Activated CD4-positive, alpha-beta T cell treated with anti-CD3 and anti-CD28 coated beads, Interleukin-10, Interleukin-2, amounts not matched to agents 100 ng/mL and 50 ng/mL, durations not matched to agents 16 hours and 8 hours (primary cell): ENCODE data around the gene RFX4.

Source experiments
- DNase-seq: peaks from one replicate; pipeline ENCODE4 v3.0.0-alpha.2; 2020

The RFX4 gene

GRCh38 chr12:106582641-106583230 is at the start of gene RFX4:
TSS of gene RFX4 (plus strand) at chr12:106583004. CDS start at chr12:106583321, 317 bp downstream.
- no peak for DNase-seq

- DNase-seq: no peak
Measured at GRCh38 chr12:106541201-106541600, 41.6 kb upstream of the RFX4 start.

GRCh38 chr12:106551410-106551809 is 31.4 kb upstream of the RFX4 start:
- no peak for DNase-seq

GRCh38 chr12:106552228-106552627 is 30.6 kb upstream of the RFX4 start:
- DNase-seq: no peak

GRCh38 chr12:106564678-106565329 is 18.0 kb upstream of the RFX4 start:
- no peak for DNase-seq

- DNase-seq: no peak
Measured at GRCh38 chr12:106566771-106567170, 16.0 kb upstream of the RFX4 start.

- no peak for DNase-seq
Measured at GRCh38 chr12:106573239-106573638, 9.6 kb upstream of the RFX4 start.

- DNase-seq: no peak
Measured at GRCh38 chr12:106576848-106577247, 6.0 kb upstream of the RFX4 start.

GRCh38 chr12:106580671-106581508 is 1.9 kb upstream of the RFX4 start:
- DNase-seq: no peak

- no peak for DNase-seq
Measured at GRCh38 chr12:106581543-106582248, 1.1 kb upstream of the RFX4 start.

- DNase-seq: no peak
Measured at GRCh38 chr12:106582249-106582591, 584 bp upstream of the RFX4 start.

GRCh38 chr12:106583242-106584103 is 669 bp downstream of the RFX4 start:
- peak; percentile 21 for DNase-seq

- no peak for DNase-seq
Measured at GRCh38 chr12:106584104-106585064, 1.6 kb downstream of the RFX4 start.

GRCh38 chr12:106585105-106585520 is 2.3 kb downstream of the RFX4 start:
- DNase-seq: no peak

GRCh38 chr12:106585521-106586277 is 2.9 kb downstream of the RFX4 start:
- DNase-seq: no peak

GRCh38 chr12:106586278-106586802 is 3.5 kb downstream of the RFX4 start:
- DNase-seq: no peak

GRCh38 chr12:106586803-106587684 is 4.2 kb downstream of the RFX4 start:
- DNase-seq: no peak

GRCh38 chr12:106588771-106589170 is 6.0 kb downstream of the RFX4 start:
- DNase-seq: no peak

GRCh38 chr12:106590601-106591000 is 7.8 kb downstream of the RFX4 start:
- no peak for DNase-seq
